Measurements from ENCODE around the gene NXPH2. TPM values are rescaled to one million over a fixed set of nuclear protein-coding genes. Genes with fewer than 3 reads are reported as not detected.

Gene NXPH2
- total and polyA plus RNA-seq, 2 of the 13 experiments (the other 11 are each of a cell fraction or from before 2014, with no cell fraction given): not detected

GRCh38 chr2:138676619-138677021 is 103.6 kb downstream of the NXPH2 start (continued):
- no peak for TF ChIP-seq THRA (CRISPR knock-in tag; IDR thresholded peaks at IDR 0.05; ENCODE audit: borderline replicate concordance)
- no peak for TF ChIP-seq ZNF101 (CRISPR knock-in tag; IDR thresholded peaks at IDR 0.05; ENCODE audit: borderline replicate concordance, low read depth)
- TF ChIP-seq TBX2 (CRISPR knock-in tag; IDR thresholded peaks at IDR 0.05; ENCODE audit: borderline replicate concordance): no peak
- TF ChIP-seq DRAP1 (CRISPR knock-in tag; IDR thresholded peaks at IDR 0.05): no peak
- TF ChIP-seq IKZF1 (IDR thresholded peaks at IDR 0.05): no peak
- TF ChIP-seq ZNF235 (CRISPR knock-in tag; IDR thresholded peaks at IDR 0.05; ENCODE audit: borderline replicate concordance): no peak
- no peak for TF ChIP-seq SIX4 (CRISPR knock-in tag; IDR thresholded peaks at IDR 0.05)

GRCh38 chr2:138671566-138671965 is 108.6 kb downstream of the NXPH2 start:
- WGBS (ENCODE audit: low lambda C conversion rate): 35% methylated on average over 10 of the region's 10 CpGs
- Histone ChIP-seq H3K4me1 (ENCODE audit: insufficient read depth, low read length) (no peaks in the 10 kb centered on the region), H4K20me1 (ENCODE audit: insufficient read depth, low read length) (no peaks in the 10 kb centered on the region), H3K27ac (ENCODE audit: extremely low read length, insufficient read depth, low read length) (no peak overlapping the region), H3K9ac (ENCODE audit: insufficient read depth, low read depth, low read length) (no peak overlapping the region), H3K9me3 (ENCODE audit: low read length) (no peaks in the 10 kb centered on the region), H2AFZ (ENCODE audit: low read length) (no peak overlapping the region), H3K36me3 (replicated peaks in 1 of 2; ENCODE audit: control insufficient read depth in 1 of 2, insufficient read depth in 2 of 2, low read length in 2 of 2) (no peaks in the 10 kb centered on the region), H3K79me2 (ENCODE audit: insufficient read depth, low read length) (no peaks in the 10 kb centered on the region), H3K27me3 (ENCODE audit: control insufficient read depth in 1 of 2, insufficient read depth in 2 of 2, low read length in 2 of 2) (peaks cover 0 to 8% of the 10 kb centered on the region in 2 experiments; a peak in 1 of 5 replicates), H3K4me3 (replicated peaks in 1 of 3; ENCODE audit: insufficient read depth in 1 of 3, low read depth in 2 of 3, low read length in 3 of 3) (no peak overlapping the region), H3K4me2 (ENCODE audit: low read depth, low read length) (no peak overlapping the region)
- FAIRE-seq: no peak
- intact Hi-C loops (cut with micrococcal nuclease; ENCODE audit: unreplicated experiment): no loop called here
- ChIA-PET CTCF (ENCODE audit: low intra/inter-chr PET ratio, low total read pairs) (no interaction called here), POLR2A (no interaction called here)
- BruUV-seq (replicated peaks): no TSS peak
- ATAC-seq: no peak
- TF ChIP-seq ZNF660 (CRISPR knock-in tag; IDR thresholded peaks at IDR 0.05; ENCODE audit: borderline replicate concordance, low read depth) (no peak), ZSCAN12 (CRISPR knock-in tag; IDR thresholded peaks at IDR 0.05) (no peak), FOXJ3 (CRISPR knock-in tag; IDR thresholded peaks at IDR 0.05; ENCODE audit: borderline replicate concordance) (no peak), ZNF615 (CRISPR knock-in tag; IDR thresholded peaks at IDR 0.05; ENCODE audit: borderline replicate concordance) (no peak), SRSF1 (optimal IDR thresholded peaks at IDR 0.05; ENCODE audit: low read depth, low read length) (no peak), ASH2L (IDR thresholded peaks at IDR 0.05; ENCODE audit: insufficient read length, low read depth, low read length) (no peak), TGIF2 (CRISPR knock-in tag; IDR thresholded peaks at IDR 0.05) (no peak), ZBTB2 (CRISPR knock-in tag; IDR thresholded peaks at IDR 0.05; ENCODE audit: low read depth) (no peak), ZNF850 (CRISPR knock-in tag; conservative IDR thresholded peaks at IDR 0.05) (no peak), NFKB2 (CRISPR knock-in tag; IDR thresholded peaks at IDR 0.05; ENCODE audit: borderline replicate concordance) (no peak), ZNF564 (CRISPR knock-in tag; IDR thresholded peaks at IDR 0.05) (no peak), CBX2 (IDR thresholded peaks at IDR 0.05; ENCODE audit: low read depth, low read length) (no peak), CBX2 (CRISPR knock-in tag; IDR thresholded peaks at IDR 0.05; ENCODE audit: low read depth) (no peak)
- in situ Hi-C loops (cut with HindIII; ENCODE audit: extremely low pct_ligation_motif_present, low pct_unique_long_range_greater_than_20kb): no loop called here
- DNase-seq (ENCODE audit: low spot score): no peak

Data from HepG2 (cell line).